Heart left ventricle (tissue), 16 donors: ENCODE data around the gene MDH2. TPM values are rescaled to one million over a fixed set of nuclear protein-coding genes. Genes with fewer than 3 reads are reported as not detected.
A peak's percentile ranks its signal among the peaks of the same experiment; 100 is the strongest.

Source experiments
- ATAC-seq, 4 donors: fragments of 200-7000 bp; cut with Tn5 transposase; one replicate each; pipeline ENCODE4 v1.9.1; 2020 to 2022; ENCODE audit warnings: moderate library complexity in 4 of 4, mild to moderate bottlenecking in 3 of 4, moderate number of reproducible peaks in 1 of 4
- DNase-seq, 5 donors: peaks; one replicate each; pipeline ENCODE4 v3.0.0-alpha.2; 2020
- H3K27ac ChIP-seq, 12 donors: fragments of 200-600 bp; sonication (generic) in 4 of 12; one replicate each; pipeline versions ENCODE4 v1.5.0 to v1.8.0; 2016 to 2022; ENCODE audit warnings: mild to moderate bottlenecking in 2 of 12
- H3K27me3 ChIP-seq, 9 donors: fragments of 200-600 bp; sonication (generic) in 2 of 9; one replicate each; pipeline versions ENCODE4 v1.5.1 to v1.8.0; 2016 to 2022; ENCODE audit warnings: mild to moderate bottlenecking in 3 of 9
- H3K36me3 ChIP-seq, 9 donors: fragments of 200-600 bp; sonication (generic) in 2 of 9; one replicate each; pipeline versions ENCODE4 v1.5.0 to v1.8.0; 2018 to 2022; ENCODE audit warnings: mild to moderate bottlenecking in 2 of 9
- H3K4me1 ChIP-seq, 12 donors: fragments of 200-600 bp; sonication (generic) in 4 of 12; one replicate each; pipeline versions ENCODE4 v1.5.0 to v1.8.0; 2016 to 2022; ENCODE audit warnings: mild to moderate bottlenecking in 3 of 12
- H3K4me3 ChIP-seq, 12 donors: fragments of 200-600 bp; sonication (generic) in 4 of 12; one replicate each; pipeline versions ENCODE4 v1.5.0 to v1.8.0; 2017 to 2022; ENCODE audit warnings: mild to moderate bottlenecking in 9 of 12, moderate library complexity in 4 of 12
- H3K9me3 ChIP-seq, 12 donors: fragments of 200-600 bp; sonication (generic) in 4 of 12; one replicate each; pipeline versions ENCODE4 v1.5.0 to v1.8.0; 2016 to 2022; ENCODE audit warnings: mild to moderate bottlenecking in 1 of 12
- CTCF ChIP-seq, 12 donors: fragments of 200-600 bp; sonication (generic) in 4 of 12; IDR thresholded peaks; one replicate each; pipeline versions ENCODE4 v1.5.0 to v1.8.0; 2018 to 2022; ENCODE audit warnings: antibody characterized with exemption in 12 of 12, mild to moderate bottlenecking in 5 of 12
- POLR2A ChIP-seq, 2 donors: fragments of 450-650 bp; IDR thresholded peaks; one replicate each; pipeline ENCODE4 v1.6.1; 2017; ENCODE audit warnings: antibody characterized with exemption in 2 of 2, mild to moderate bottlenecking in 2 of 2, moderate library complexity in 2 of 2
- WGBS, 4 donors: extraction: QIAGEN DNeasy Blood & Tissue Kit in 2 of 4; methylation state at CpG; one replicate each; pipeline versions ENCODE4 v1.1.5 to v1.1.7; 2013 to 2018; 5-methylcytosine and 5-hydroxymethylcytosine counted together
- intact Hi-C, 10 donors: fragments of 100-400 bp; cut with DNase I; formaldehyde crosslinking; loops; one replicate each; pipeline versions ENCODE4 v1.11.1 to v1.14.2; 2022
- polyA plus RNA-seq, 2 donors: library from polyadenylated mRNA; stranded (reverse); fragments of 200-250 nt; gene quantifications; one replicate each; pipeline ENCODE4 v1.2.3, GENCODE V29; 2013
- total RNA-seq, 9 donors: library from RNA; depleted of rRNA in 2 of 9; stranded (reverse); fragments of >200 nt in 2 of 9; fragmentation: NEBNext Ultra II Directional in 3 of 9; extraction: Animal tissue kit (Norgen Biotek cat#: 25700) in 3 of 9; gene quantifications; one replicate each; pipeline versions ENCODE4 v1.1.0 to v1.2.4, GENCODE V29; 2016 to 2023
- donor health status: ischemic (EF 13 %, LVEDD 7.1; RV severe dilation, severe dysfunction).
- donor health status: healthy with polysubstance abuse.
- donor health status: DM: no; HTN: yes; CAD: no.
- donor health status: DM: no; HTN: no; CAD: no.
- donor health status: ischemic (EF 25% LVEDD 6.9; RV normal size, moderate dysfunction).
- donor health status: ischemic (EF 25% LVEDD 5.7; RV mildly dilated, moderate dysfunction).
- donor health status: healthy.
- donor health status: DM: yes; HTN: yes; CAD: no.
- donor health status: ischemic (EF 35%, LVEDD 5.7; RV mildly dilated, moderate dysfunction).
- donor health status: nonischemic (EF 11% LVEDD 7.7; RV severe dilation, severe dysfunction).
- donor health status: DM: yes; HTN: yes; CAD: no.
- donor health status: PGD.
- donor health status: ischemic (EF 29% LVEDD 5.4; RV normal size, mild dysfunction).
- donor health status: nonischemic (EF 23%, LVEDD 6.1; RV moderate dilation, normal function).

MDH2 gene
- total and polyA plus RNA-seq, 11 donors, result 140 to 591 (median 393) TPM

- H3K36me3 ChIP-seq, result peaks cover 0 to 16% (median 6%) of the 10 kb centered on the region in 9 donors
- H3K4me1 ChIP-seq, result peaks cover 0 to under 1% (median 0%) of the 10 kb centered on the region in 12 donors
- WGBS, 4 donors, result 85 to 100% (median 92%) methylated on average over 1 of the region's 1 CpG
- intact Hi-C loops, result loop anchor here in 1 of 10 donors (10.0 kb wide), 1 partner anchor 103 kb away; no protein-coding TSS in a partner anchor
- no peak overlapping the region for H3K4me3 ChIP-seq
- H3K27me3 ChIP-seq, result no peaks in the 10 kb centered on the region
- ATAC-seq (no peak), DNase-seq (no peak)
- H3K9me3 ChIP-seq, result no peaks in the 10 kb centered on the region
- TF ChIP-seq CTCF (IDR thresholded peaks at IDR 0.05) (no peak), POLR2A (IDR thresholded peaks at IDR 0.05) (no peak)
- H3K27ac ChIP-seq, result no peak overlapping the region
These were observed 15.9 kb upstream of the MDH2 start for GRCh38 chr7:76031964-76032363.

- Histone ChIP-seq H3K9me3 (no peaks in the 10 kb centered on the region), H3K36me3 (peaks cover 0 to 10% (median 0%) of the 10 kb centered on the region in 9 donors), H3K4me1 (peaks cover 0 to 7% (median 0%) of the 10 kb centered on the region in 12 donors), H3K27ac (no peak overlapping the region), H3K27me3 (no peaks in the 10 kb centered on the region), H3K4me3 (no peak overlapping the region)
- peak in 1 of 4 donors; percentile 54 for ATAC-seq
- DNase-seq, result no peak
- intact Hi-C loops, result loop anchor here in 1 of 10 donors (10.0 kb wide), 1 partner anchor 97 kb away; no protein-coding TSS in a partner anchor
- 20 to 89% (median 80%) methylated on average over 1 to 5 of the region's 5 CpGs for WGBS, 4 donors
- TF ChIP-seq CTCF (IDR thresholded peaks at IDR 0.05) (no peak), POLR2A (IDR thresholded peaks at IDR 0.05) (no peak)
These were observed 10.6 kb upstream of the MDH2 start for GRCh38 chr7:76037310-76037709.

GRCh38 chr7:76040126-76040525 lies 7.8 kb upstream of the MDH2 start:
- ATAC-seq (no peak), DNase-seq (no peak)
- Histone ChIP-seq H3K4me3 (no peak overlapping the region), H3K27me3 (no peaks in the 10 kb centered on the region), H3K9me3 (no peaks in the 10 kb centered on the region), H3K27ac (no peak overlapping the region), H3K4me1 (peaks cover 0 to 7% (median 0%) of the 10 kb centered on the region in 12 donors), H3K36me3 (peaks cover 0 to 10% (median 0%) of the 10 kb centered on the region in 9 donors)
- WGBS, 4 donors, result 74 to 79% (median 78%) methylated on average over 6 of the region's 6 CpGs
- no peak for TF ChIP-seq POLR2A (IDR thresholded peaks at IDR 0.05)
- TF ChIP-seq CTCF (IDR thresholded peaks at IDR 0.05), result no peak
- intact Hi-C loops, result loop anchor here in 1 of 10 donors (10.0 kb wide), 1 partner anchor 95 kb away; no protein-coding TSS in a partner anchor

- no peak for DNase-seq
- no peak overlapping the region for H3K4me3 ChIP-seq
- H3K9me3 ChIP-seq, result no peaks in the 10 kb centered on the region
- no peak for TF ChIP-seq POLR2A (IDR thresholded peaks at IDR 0.05)
- no peak for TF ChIP-seq CTCF (IDR thresholded peaks at IDR 0.05)
- ATAC-seq, result no peak
- H3K4me1 ChIP-seq, result peaks cover 0 to 28% (median 18%) of the 10 kb centered on the region in 12 donors
- no peaks in the 10 kb centered on the region for H3K27me3 ChIP-seq
- WGBS, 4 donors, result 91 to 95% (median 93%) methylated on average over 6 to 7 of the region's 7 CpGs
- no peak overlapping the region for H3K27ac ChIP-seq
- intact Hi-C loops, result loop anchor here in 1 of 10 donors (10.0 kb wide), 1 partner anchor 90 kb away; no protein-coding TSS in a partner anchor
- peaks cover 0 to 10% (median 0%) of the 10 kb centered on the region in 9 donors for H3K36me3 ChIP-seq
These were observed 3.5 kb upstream of the MDH2 start for GRCh38 chr7:76044375-76044865.
